Measurements from ENCODE around the gene UBASH3A. TPM values are rescaled to one million over a fixed set of nuclear protein-coding genes. Genes with fewer than 3 reads are reported as not detected.

The UBASH3A gene
- total RNA-seq, 1 experiment from 2014 or later: 0.07 TPM

GRCh38 chr21:42356650-42357049 is 47.1 kb upstream of the UBASH3A start (continued):
- TF ChIP-seq EGR1 (IDR thresholded peaks at IDR 0.05; ENCODE audit: low read depth) (no peak), ZNF274 (IDR thresholded peaks at IDR 0.05; ENCODE audit: low read depth, low read length) (no peak)

- ChIA-PET CTCF (no interaction called here), POLR2A (no interaction called here), RAD21 (ENCODE audit: low non-redundant PET in 1 of 2, low total read pairs in 2 of 2, uncharacterized antibody in 2 of 2, unreplicated experiment in 2 of 2) (no interaction called here)
- Histone ChIP-seq H3K4me1 (ENCODE audit: control insufficient read depth in 1 of 2, insufficient read depth in 2 of 2, low read length in 2 of 2) (no peaks in the 10 kb centered on the region), H3K9me3 (ENCODE audit: control insufficient read depth in 1 of 2, insufficient read depth in 1 of 2, low read depth in 1 of 2, low read length in 2 of 2) (no peaks in the 10 kb centered on the region), H3K4me2 (ENCODE audit: low read length) (no peak overlapping the region), H3K9ac (ENCODE audit: low read length) (no peak overlapping the region), H3K27me3 (ENCODE audit: insufficient read depth, low read length) (no peaks in the 10 kb centered on the region), H2AFZ (ENCODE audit: low read depth, low read length, poor library complexity, severe bottlenecking) (no peak overlapping the region), H3K79me2 (ENCODE audit: insufficient read depth, low read length) (no peaks in the 10 kb centered on the region), H4K20me1 (ENCODE audit: insufficient read depth) (no peaks in the 10 kb centered on the region), H3K4me3 (replicated peaks in 1 of 2; ENCODE audit: low read depth in 1 of 2, low read length in 2 of 2) (no peak overlapping the region), H3K9me2 (ENCODE audit: insufficient read depth) (no peaks in the 10 kb centered on the region), H3K27ac (ENCODE audit: low read depth, low read length) (no peak overlapping the region), H3K36me3 (ENCODE audit: control insufficient read depth in 1 of 2, insufficient read depth in 2 of 2, low read length in 2 of 2) (no peaks in the 10 kb centered on the region)
- ATAC-seq (no peak), DNase-seq (ENCODE audit: low read depth, low spot score) (no peak)
- no peak for TF ChIP-seq POLR2AphosphoS5 (IDR thresholded peaks at IDR 0.05; ENCODE audit: low read depth, low read length)
- no peak for TF ChIP-seq REST (IDR thresholded peaks at IDR 0.05; ENCODE audit: low read depth)
- no peak for TF ChIP-seq POLR2A (IDR thresholded peaks at IDR 0.05; ENCODE audit: borderline replicate concordance, extremely low read depth, insufficient read depth, insufficient read length)
- no peak for TF ChIP-seq EZH2 (IDR thresholded peaks at IDR 0.05)
- TF ChIP-seq RAD21 (IDR thresholded peaks at IDR 0.05; ENCODE audit: low read depth): no peak
- no peak for TF ChIP-seq MAX (IDR thresholded peaks at IDR 0.05)
- no peak for TF ChIP-seq ATF3 (IDR thresholded peaks at IDR 0.05)
- TF ChIP-seq, protein P1, sequence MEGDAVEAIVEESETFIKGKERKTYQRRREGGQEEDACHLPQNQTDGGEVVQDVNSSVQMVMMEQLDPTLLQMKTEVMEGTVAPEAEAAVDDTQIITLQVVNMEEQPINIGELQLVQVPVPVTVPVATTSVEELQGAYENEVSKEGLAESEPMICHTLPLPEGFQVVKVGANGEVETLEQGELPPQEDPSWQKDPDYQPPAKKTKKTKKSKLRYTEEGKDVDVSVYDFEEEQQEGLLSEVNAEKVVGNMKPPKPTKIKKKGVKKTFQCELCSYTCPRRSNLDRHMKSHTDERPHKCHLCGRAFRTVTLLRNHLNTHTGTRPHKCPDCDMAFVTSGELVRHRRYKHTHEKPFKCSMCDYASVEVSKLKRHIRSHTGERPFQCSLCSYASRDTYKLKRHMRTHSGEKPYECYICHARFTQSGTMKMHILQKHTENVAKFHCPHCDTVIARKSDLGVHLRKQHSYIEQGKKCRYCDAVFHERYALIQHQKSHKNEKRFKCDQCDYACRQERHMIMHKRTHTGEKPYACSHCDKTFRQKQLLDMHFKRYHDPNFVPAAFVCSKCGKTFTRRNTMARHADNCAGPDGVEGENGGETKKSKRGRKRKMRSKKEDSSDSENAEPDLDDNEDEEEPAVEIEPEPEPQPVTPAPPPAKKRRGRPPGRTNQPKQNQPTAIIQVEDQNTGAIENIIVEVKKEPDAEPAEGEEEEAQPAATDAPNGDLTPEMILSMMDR (IDR thresholded peaks at IDR 0.05 in 2 of 3, conservative IDR thresholded peaks at IDR 0.05 in 1 of 3; ENCODE audit: borderline replicate concordance in 1 of 3, insufficient read depth in 1 of 3, low read depth in 2 of 3, low read length in 2 of 3): no peak
- TF ChIP-seq SRF (IDR thresholded peaks at IDR 0.05; ENCODE audit: low read depth): no peak
- TF ChIP-seq ELF1 (IDR thresholded peaks at IDR 0.05; ENCODE audit: borderline replicate concordance, low read depth): no peak
- TF ChIP-seq ZFX (IDR thresholded peaks at IDR 0.05): no peak
- TF ChIP-seq FOSL1 (IDR thresholded peaks at IDR 0.05; ENCODE audit: low read depth): no peak
- no peak for TF ChIP-seq SIN3A (IDR thresholded peaks at IDR 0.05; ENCODE audit: low read depth)
- intact Hi-C loops (cut with micrococcal nuclease): no loop called here
- BruUV-seq (replicated peaks): no TSS peak
Observed at GRCh38 chr21:42357307-42357706, 46.4 kb upstream of the UBASH3A start.

Measured in HCT116 (cell line).